Brain microvascular endothelial cell (primary cell): ENCODE results near the gene CAPN2.

Source experiments
- DNase-seq: peaks from one replicate; pipeline ENCODE4 v3.0.0-alpha.2; 2020
- H3K27ac ChIP-seq: fragments of 250-450 bp; sonication (Bioruptor Pico); 2 replicates; pipeline ENCODE4 v1.5.1; 2020; ENCODE audit warnings: mild to moderate bottlenecking, moderate library complexity
- H3K27me3 ChIP-seq: fragments of 250-450 bp; sonication (Bioruptor Pico); replicated peaks from 2 replicates; pipeline ENCODE4 v1.5.1; 2020; ENCODE audit warnings: mild to moderate bottlenecking
- H3K36me3 ChIP-seq: fragments of 250-450 bp; sonication (Bioruptor Pico); replicated peaks from 2 replicates; pipeline ENCODE4 v1.5.1; 2020; ENCODE audit warnings: mild to moderate bottlenecking
- H3K4me3 ChIP-seq: 2 replicates; pipeline ENCODE4 v1.5.1; 2011; ENCODE audit warnings: low read depth, mild to moderate bottlenecking, control low read depth, low read length, moderate library complexity
- in situ Hi-C: cut with HindIII; loops from 2 replicates; pipeline ENCODE4 v1.10.0; 2017; ENCODE audit warnings: low sequenced_read_pairs, low pct_ligation_motif_present
- TF ChIP-seq, protein P1 (sequence below): IDR thresholded peaks from 2 replicates; pipeline ENCODE4 v1.5.1; 2011; ENCODE audit warnings: low read depth, mild to moderate bottlenecking, moderate library complexity, low read length, control low read depth, inconsistent platforms; ENCODE audit errors: missing control alignments

The CAPN2 gene

DNA sequence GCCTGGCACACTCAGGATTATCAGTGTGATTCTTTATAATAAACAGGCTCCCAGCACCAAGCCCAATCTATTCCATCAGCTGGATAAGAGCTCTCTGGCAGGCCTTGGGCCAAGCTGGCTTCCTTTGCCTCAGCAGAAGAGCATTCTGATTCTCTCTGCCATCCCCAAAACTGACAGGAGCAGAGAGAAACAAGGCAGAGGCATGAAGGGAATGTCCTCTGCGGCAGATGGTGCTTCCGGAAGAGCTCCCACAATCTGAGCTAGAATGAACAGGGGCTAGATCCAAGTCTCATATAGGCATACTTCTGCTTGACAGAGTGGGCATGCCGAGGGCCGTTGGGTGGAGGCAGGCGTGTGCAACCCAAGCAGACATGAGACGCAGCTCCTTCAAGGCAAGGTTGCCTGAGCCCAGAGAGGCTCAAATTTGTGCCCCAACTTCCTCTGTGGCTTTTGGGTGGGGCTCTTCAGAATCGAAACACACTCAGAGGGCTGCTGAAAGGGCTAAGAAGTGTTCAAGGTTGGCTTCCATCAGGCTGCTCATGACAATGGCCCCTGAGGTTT lies 4.0 kb downstream of the CAPN2 start:
- Histone ChIP-seq H3K27ac (peak overlapping the region; percentile 95), H3K36me3 (peaks cover 72% of the 10 kb centered on the region), H3K4me3 (no peak overlapping the region), H3K27me3 (no peaks in the 10 kb centered on the region)
- in situ Hi-C loops, result no loop called here
- no peak for DNase-seq
- TF ChIP-seq, protein P1, sequence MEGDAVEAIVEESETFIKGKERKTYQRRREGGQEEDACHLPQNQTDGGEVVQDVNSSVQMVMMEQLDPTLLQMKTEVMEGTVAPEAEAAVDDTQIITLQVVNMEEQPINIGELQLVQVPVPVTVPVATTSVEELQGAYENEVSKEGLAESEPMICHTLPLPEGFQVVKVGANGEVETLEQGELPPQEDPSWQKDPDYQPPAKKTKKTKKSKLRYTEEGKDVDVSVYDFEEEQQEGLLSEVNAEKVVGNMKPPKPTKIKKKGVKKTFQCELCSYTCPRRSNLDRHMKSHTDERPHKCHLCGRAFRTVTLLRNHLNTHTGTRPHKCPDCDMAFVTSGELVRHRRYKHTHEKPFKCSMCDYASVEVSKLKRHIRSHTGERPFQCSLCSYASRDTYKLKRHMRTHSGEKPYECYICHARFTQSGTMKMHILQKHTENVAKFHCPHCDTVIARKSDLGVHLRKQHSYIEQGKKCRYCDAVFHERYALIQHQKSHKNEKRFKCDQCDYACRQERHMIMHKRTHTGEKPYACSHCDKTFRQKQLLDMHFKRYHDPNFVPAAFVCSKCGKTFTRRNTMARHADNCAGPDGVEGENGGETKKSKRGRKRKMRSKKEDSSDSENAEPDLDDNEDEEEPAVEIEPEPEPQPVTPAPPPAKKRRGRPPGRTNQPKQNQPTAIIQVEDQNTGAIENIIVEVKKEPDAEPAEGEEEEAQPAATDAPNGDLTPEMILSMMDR, result no peak

DNA sequence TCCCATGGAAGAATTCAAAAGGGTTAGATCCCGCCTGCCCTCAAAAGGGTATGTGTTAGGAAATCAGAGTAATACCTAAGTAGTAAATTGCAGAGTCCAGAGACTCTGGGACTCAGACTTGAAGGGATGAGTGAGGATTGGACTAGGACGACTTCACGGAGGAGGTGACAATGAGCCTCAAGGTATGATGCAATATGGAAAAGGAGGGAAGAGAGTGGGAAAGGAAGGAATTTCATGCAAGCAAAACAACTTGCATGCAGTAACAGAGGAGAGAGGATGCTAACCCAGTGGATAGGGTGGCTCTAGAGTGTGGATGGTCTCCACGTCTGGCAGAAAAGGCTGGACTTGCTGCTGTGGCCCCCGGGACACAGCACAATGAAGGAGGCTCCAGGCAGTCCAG lies 4.8 kb downstream of the CAPN2 start:
- H3K27ac ChIP-seq, result no peak overlapping the region

DNA sequence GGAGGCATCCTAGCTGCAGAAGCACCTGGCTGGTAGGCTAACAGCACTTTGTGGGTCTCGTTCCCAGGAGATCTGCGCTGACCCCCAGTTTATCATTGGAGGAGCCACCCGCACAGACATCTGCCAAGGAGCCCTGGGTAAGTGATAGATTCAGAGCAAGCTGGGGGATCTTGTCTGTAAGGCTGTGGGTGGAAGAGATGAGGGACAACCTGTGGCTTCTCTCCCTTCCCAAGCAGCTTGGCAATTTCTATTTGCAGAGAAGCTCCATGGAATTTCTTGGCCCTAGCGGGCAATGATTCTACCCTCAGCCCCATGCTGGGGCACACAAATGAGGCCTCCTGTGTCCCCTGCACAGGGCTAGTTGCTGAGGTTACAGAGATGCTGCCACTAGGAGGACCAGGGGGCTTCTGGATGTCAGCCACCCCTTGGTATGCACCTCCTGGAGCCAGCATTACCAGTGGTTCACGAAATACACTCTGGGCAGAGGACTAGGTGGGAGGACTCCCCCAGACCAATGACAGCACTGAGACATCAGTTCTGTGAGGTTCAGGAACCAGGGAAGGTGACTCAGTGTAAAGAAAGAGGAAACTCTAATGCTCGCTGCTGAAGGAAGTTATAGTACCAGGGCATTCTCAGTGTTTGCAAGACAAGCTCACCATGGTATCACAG lies 5.5 kb downstream of the CAPN2 start:
- peak overlapping the region; percentile 51 for H3K27ac ChIP-seq

More for the DNA sequence above, 4.8 kb downstream of the CAPN2 start:
- Histone ChIP-seq H3K4me3 (no peak overlapping the region), H3K36me3 (peaks cover 78% of the 10 kb centered on the region), H3K27me3 (no peaks in the 10 kb centered on the region)
- in situ Hi-C loops, result no loop called here
- TF ChIP-seq, protein P1, result no peak
- DNase-seq, result no peak

DNA sequence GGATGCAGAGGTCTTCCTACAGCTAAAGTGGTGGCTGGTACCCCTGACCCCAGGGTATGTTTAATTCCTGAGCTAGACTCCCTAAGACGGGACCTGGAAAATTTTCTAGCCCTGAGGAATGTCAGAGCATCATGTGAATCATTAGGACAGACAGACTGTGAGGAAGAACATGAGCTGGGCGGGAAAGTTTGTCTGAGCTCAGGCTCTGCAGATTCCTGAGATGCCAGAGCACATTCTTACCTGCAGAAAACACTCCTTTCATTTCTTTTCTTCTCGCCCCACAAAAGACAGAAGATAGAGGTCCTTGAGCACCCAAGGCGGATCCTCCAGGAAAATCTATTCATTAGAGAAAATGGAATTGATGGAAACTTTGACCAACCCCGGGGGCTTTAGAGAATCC lies 6.5 kb downstream of the CAPN2 start:
- no peaks in the 10 kb centered on the region for H3K27me3 ChIP-seq
- TF ChIP-seq, protein P1, result no peak
- H3K4me3 ChIP-seq, result no peak overlapping the region
- H3K36me3 ChIP-seq, result peaks cover 83% of the 10 kb centered on the region
- DNase-seq, result no peak
- H3K27ac ChIP-seq, result peak overlapping the region; percentile 51
- in situ Hi-C loops, result no loop called here

More for the DNA sequence above, 5.5 kb downstream of the CAPN2 start:
- TF ChIP-seq, protein P1, result peak; percentile 3
- in situ Hi-C loops, result no loop called here
- no peak for DNase-seq
- Histone ChIP-seq H3K36me3 (peaks cover 80% of the 10 kb centered on the region), H3K27me3 (no peaks in the 10 kb centered on the region), H3K4me3 (no peak overlapping the region)

DNA sequence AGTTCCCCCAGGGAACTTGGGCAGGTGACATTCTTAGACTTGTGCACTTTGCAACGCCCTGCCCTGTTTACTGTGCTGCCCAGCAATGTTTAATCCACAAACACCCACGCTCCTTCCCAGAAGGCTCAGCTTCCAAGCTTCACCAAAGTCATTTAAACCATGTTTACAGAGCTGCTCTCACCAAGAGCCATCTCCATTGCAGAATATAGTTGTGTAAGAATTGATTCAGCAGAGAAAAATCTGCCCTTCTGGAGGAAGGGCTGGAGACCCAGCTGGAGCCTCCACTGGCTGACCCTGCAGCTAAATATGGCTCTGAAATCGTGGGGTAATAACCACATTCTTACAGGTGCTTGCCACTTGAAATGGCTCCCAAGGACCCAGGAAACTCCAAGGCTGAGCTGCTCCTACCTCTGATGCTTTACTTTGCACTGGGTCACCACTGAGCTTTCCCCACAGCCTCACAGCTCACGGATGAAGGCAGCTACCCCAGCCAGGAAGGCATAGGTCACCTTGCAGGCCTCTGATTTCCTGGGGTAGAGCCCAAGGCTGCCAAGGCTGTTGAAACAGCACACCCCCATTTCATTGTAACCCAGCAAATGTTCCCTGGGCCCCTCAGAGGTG lies 8.7 kb downstream of the CAPN2 start:
- peak; percentile 85 for DNase-seq
- Histone ChIP-seq H3K27ac (peak overlapping the region; percentile 79), H3K4me3 (no peak overlapping the region), H3K27me3 (no peaks in the 10 kb centered on the region), H3K36me3 (peaks cover 90% of the 10 kb centered on the region)
- TF ChIP-seq, protein P1, result no peak
- in situ Hi-C loops, result no loop called here
